DND-41 (cell line): ENCODE results near the gene F10.

Experiments
- ATAC-seq: fragments of 200-7000 bp; cut with Tn5 transposase; 3 replicates; pipeline ENCODE4 v1.9.1; 2021; ENCODE audit warnings: low read depth; ENCODE audit not compliant: insufficient read depth
- DNase-seq: peaks from one replicate; pipeline ENCODE4 v3.0.0-alpha.2; 2020
- H2AFZ ChIP-seq: 2 replicates; pipeline ENCODE4 v1.6.0; 2012; ENCODE audit warnings: low read depth, low read length
- H3K27ac ChIP-seq: 2 replicates; pipeline ENCODE4 v1.5.1; 2012; ENCODE audit warnings: low read length, inconsistent platforms
- H3K27me3 ChIP-seq: fragments of 200-600 bp; sonication (generic); 2 replicates; pipeline ENCODE4 v1.6.0; 2012; ENCODE audit warnings: low read length, mild to moderate bottlenecking, inconsistent platforms; ENCODE audit not compliant: insufficient read depth, poor library complexity
- H3K36me3 ChIP-seq: 2 replicates; pipeline ENCODE4 v1.5.1; 2012; ENCODE audit warnings: low read length, inconsistent platforms; ENCODE audit not compliant: insufficient read depth
- H3K4me1 ChIP-seq: 2 replicates; pipeline ENCODE4 v1.5.1; 2012; ENCODE audit warnings: mild to moderate bottlenecking, low read length; ENCODE audit not compliant: insufficient read depth
- H3K4me2 ChIP-seq: 2 replicates; pipeline ENCODE4 v1.6.0; 2012; ENCODE audit warnings: mild to moderate bottlenecking, moderate library complexity, low read length, inconsistent platforms; ENCODE audit not compliant: insufficient read depth
- H3K4me3 ChIP-seq, 2 experiments: fragments of 200-600 bp in 1 of 2; shearing (Covaris generic) in 1 of 2; 2 replicates each; pipeline ENCODE4 v1.5.1; 2012 to 2016; ENCODE audit warnings: inconsistent platforms in 2 of 2, low read length in 2 of 2, mild to moderate bottlenecking in 2 of 2, low read depth in 1 of 2, moderate library complexity in 1 of 2
- H3K79me2 ChIP-seq: 2 replicates; pipeline ENCODE4 v1.6.0; 2012; ENCODE audit warnings: low read length, inconsistent platforms; ENCODE audit not compliant: insufficient read depth
- H3K9ac ChIP-seq: 2 replicates; pipeline ENCODE4 v1.6.0; 2012; ENCODE audit warnings: low read depth, mild to moderate bottlenecking, inconsistent platforms, low read length, moderate library complexity
- H3K9me3 ChIP-seq: 2 replicates; pipeline ENCODE4 v1.5.1; 2012; ENCODE audit warnings: low read length, moderate library complexity, mild to moderate bottlenecking, inconsistent platforms; ENCODE audit not compliant: insufficient read depth, severe bottlenecking
- H4K20me1 ChIP-seq: 2 replicates; pipeline ENCODE4 v1.6.0; 2012; ENCODE audit warnings: low read length; ENCODE audit not compliant: insufficient read depth
- CTCF ChIP-seq: IDR thresholded peaks from 2 replicates; pipeline ENCODE4 v1.5.1; 2012; ENCODE audit warnings: borderline replicate concordance, low read length, moderate library complexity, mild to moderate bottlenecking; ENCODE audit not compliant: poor library complexity, severe bottlenecking; ENCODE audit errors: extremely low read depth
- EZH2 ChIP-seq: IDR thresholded peaks from 3 replicates; pipeline ENCODE4 v1.6.1; 2012; ENCODE audit warnings: borderline replicate concordance, low read depth, mild to moderate bottlenecking, moderate library complexity, low read length, inconsistent platforms; ENCODE audit not compliant: severe bottlenecking

The F10 gene

GRCh38 chr13:113145911-113146598 is 23.5 kb downstream of the F10 start:
- Histone ChIP-seq H3K9me3 (no peaks in the 10 kb centered on the region), H2AFZ (no peak overlapping the region), H3K36me3 (no peaks in the 10 kb centered on the region), H3K79me2 (no peaks in the 10 kb centered on the region), H3K27me3 (no peaks in the 10 kb centered on the region), H3K4me3 (no peak overlapping the region), H3K27ac (no peak overlapping the region), H3K4me1 (no peaks in the 10 kb centered on the region), H4K20me1 (no peaks in the 10 kb centered on the region; the same call in 1 of the 2 replicates), H3K4me2 (no peak overlapping the region), H3K9ac (no peak overlapping the region)
- TF ChIP-seq EZH2 (no peak), CTCF (no peak)
- DNase-seq (no peak), ATAC-seq (no peak)

GRCh38 chr13:113146750-113147149 is 24.2 kb downstream of the F10 start:
- Histone ChIP-seq H3K4me3 (no peak overlapping the region), H3K9me3 (no peaks in the 10 kb centered on the region), H3K4me1 (no peaks in the 10 kb centered on the region), H4K20me1 (no peaks in the 10 kb centered on the region; the same call in 1 of the 2 replicates), H2AFZ (no peak overlapping the region), H3K27me3 (no peaks in the 10 kb centered on the region), H3K4me2 (no peak overlapping the region), H3K27ac (no peak overlapping the region), H3K36me3 (no peaks in the 10 kb centered on the region), H3K79me2 (no peaks in the 10 kb centered on the region), H3K9ac (no peak overlapping the region)
- ATAC-seq, result no peak
- TF ChIP-seq CTCF, result no peak
- no peak for DNase-seq

- no peaks in the 10 kb centered on the region for H3K9me3 ChIP-seq
- no peak for DNase-seq
- ATAC-seq, result no peak
- no peak overlapping the region for H3K4me2 ChIP-seq
- H3K36me3 ChIP-seq, result no peaks in the 10 kb centered on the region
- H3K4me3 ChIP-seq, result no peak overlapping the region
- no peak overlapping the region for H2AFZ ChIP-seq
- TF ChIP-seq EZH2, result no peak
- no peak for TF ChIP-seq CTCF
- H3K27ac ChIP-seq, result no peak overlapping the region
- H4K20me1 ChIP-seq, result no peaks in the 10 kb centered on the region; the same call in 1 of the 2 replicates
- no peaks in the 10 kb centered on the region for H3K27me3 ChIP-seq
- no peaks in the 10 kb centered on the region for H3K4me1 ChIP-seq
- H3K79me2 ChIP-seq, result no peaks in the 10 kb centered on the region
- H3K9ac ChIP-seq, result no peak overlapping the region
Observed at GRCh38 chr13:113147206-113147605, 24.6 kb downstream of the F10 start.

- DNase-seq (no peak), ATAC-seq (no peak)
- Histone ChIP-seq H2AFZ (no peak overlapping the region), H3K9me3 (no peaks in the 10 kb centered on the region), H3K4me2 (no peak overlapping the region), H3K36me3 (no peaks in the 10 kb centered on the region), H3K4me3 (no peak overlapping the region), H4K20me1 (no peaks in the 10 kb centered on the region; the same call in 1 of the 2 replicates), H3K27me3 (no peaks in the 10 kb centered on the region), H3K27ac (no peak overlapping the region), H3K9ac (no peak overlapping the region), H3K79me2 (no peaks in the 10 kb centered on the region), H3K4me1 (peaks cover 10% of the 10 kb centered on the region)
- no peak for TF ChIP-seq EZH2
- TF ChIP-seq CTCF, result no peak
Observed at GRCh38 chr13:113148407-113148806, 25.8 kb downstream of the F10 start.
